Astrocyte of the hippocampus (primary cell): ENCODE results near the gene B4GALNT4.
"Not testable (repeated sequence)": the region's sequence is repeated elsewhere in the genome, so short reads cannot be mapped to it uniquely, and the experiment has no call there.

Source experiments
- DNase-seq: peaks from one replicate; pipeline ENCODE4 v3.0.0; 2011; ENCODE audit warnings: low read depth, low spot score

The B4GALNT4 gene

DNA sequence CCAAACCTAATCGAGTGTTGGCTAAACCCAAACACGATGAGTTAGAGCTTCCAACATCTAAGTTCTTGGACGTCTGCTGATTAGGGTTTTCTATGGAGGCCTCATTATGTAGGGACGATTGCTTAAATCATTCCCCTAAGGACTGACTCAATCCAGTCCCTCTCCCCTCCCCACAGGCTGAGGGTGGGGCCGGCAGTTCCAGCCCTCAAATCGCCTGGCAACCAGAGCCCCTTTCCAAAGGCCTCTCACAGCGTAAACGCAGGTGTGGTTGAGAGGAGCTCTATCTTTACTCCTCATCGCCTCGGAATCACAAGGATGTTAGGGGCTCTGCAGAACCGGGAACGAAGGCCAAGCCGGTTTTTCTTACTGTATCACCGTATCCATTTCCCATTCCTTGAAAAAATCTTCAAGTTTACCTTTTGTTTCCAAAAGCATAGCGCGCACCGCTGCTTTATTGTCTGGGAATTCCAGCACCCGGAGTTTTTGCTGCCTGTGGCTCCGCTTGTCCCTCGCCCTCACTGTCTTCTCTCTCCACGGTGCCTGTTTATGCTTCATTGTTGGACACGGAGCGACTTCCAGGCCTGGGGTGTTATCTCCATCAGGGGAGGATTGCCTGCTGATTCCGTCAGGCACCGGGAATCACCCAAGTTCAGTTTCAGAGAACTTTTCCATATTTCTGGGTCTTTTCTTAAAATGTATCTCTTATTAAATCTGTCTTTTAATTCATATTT is 34.9 kb upstream of the B4GALNT4 start:
- no peak for DNase-seq

DNA sequence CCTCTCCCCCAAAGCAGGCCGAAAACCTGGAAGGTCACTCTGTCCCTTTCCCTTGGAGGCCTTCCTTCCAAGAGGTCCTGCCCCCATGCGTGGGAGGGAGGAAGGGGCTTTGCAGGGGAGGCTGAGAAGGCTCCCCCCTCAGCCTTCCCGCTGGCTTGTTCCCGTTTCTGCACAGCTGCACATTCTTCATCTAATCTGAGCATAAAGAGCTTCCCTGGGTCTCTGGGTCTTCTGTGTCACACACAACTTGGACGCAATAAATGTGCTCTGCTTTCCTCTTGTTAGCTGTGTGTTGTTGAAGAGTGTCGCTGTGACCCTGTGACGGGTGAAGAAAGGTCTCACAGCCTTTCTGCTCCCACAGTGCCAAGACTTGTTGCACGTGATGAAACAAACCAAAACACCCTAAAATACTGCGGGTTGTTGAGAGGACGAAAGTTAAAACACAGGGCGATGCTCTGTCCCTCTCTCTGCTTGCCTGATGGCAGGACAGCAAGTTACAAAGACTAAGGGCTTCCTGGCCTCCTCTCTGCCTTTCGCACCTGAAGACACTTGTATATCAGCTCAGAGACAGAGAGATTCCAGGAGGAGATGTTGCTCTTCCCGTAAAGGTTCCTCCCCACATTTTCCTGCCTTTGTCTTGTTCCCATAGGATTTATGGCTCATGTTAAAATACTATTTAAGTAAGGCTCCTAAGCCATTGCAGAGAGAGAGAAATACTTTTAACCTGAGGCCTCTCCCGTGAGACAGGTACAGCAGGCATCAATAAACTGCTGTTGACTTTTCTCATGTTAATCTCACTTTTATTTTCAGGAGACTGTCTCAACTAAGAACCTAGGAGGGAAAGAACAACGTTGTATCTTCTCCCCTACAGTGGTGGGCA is 33.3 kb upstream of the B4GALNT4 start:
- DNase-seq = peak; percentile 51

DNA sequence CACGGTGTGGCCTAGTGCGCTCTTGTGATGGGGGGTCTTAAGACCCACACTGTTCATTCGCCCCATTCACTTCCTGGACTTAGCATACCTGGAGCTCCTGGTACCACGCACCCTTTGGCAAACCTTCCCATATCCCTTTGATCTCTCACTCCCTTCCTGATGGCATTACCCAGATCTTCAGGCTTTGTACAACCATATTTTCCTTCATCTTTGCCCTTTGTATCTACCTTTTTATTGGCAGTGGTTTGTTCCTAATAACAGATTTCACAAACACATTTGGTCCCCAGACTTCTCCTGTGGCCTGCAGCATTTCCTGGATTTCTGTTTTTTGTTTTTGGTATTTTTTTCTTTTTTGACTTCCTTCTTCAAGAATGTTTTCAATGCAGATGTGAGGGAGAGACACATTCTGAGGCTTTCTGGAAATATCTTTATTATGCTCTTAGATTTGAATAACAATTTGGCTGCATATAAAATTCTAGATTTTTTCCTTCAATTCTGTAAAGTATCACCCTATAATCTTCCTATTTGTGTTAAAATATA is 32.6 kb upstream of the B4GALNT4 start:
- no peak for DNase-seq

DNA sequence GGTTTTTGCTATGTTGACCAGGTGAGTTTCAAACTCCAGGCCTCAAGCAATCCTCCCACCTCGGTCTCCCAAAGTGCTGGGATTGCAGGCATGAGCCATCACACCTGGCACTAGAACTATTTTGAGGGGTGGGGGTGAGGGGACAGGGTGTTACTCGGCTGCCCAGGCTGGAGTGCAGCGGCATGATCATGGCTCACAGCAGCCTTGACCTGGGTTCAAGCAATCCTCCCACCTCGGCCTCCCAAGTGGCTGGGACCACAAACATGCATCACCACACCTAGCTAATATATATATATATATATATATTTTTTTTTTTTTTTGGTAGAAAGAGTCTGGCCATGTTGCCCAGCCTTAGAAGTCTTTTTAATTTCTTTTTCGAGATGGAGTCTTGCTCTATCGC is 31.6 kb upstream of the B4GALNT4 start:
- DNase-seq = no peak

DNA sequence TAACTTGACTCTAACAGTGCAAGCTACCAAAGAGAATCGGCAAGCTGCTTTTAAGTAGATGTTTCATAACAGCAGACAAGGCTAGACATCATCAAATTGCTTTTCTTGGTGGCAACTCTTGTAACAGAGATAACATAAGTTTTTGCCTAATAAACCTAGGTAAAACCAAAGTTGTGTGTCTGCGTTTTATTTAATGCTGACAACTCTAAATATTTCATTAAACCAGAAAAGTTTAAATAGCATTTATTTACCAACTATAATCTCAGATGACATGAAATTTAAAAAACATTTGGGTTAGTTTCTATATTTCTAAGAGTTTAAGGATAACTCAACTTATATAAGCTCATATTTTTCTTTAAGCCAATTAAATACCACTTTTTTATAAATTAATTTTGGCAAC is 29.3 kb upstream of the B4GALNT4 start:
- DNase-seq = no peak

DNA sequence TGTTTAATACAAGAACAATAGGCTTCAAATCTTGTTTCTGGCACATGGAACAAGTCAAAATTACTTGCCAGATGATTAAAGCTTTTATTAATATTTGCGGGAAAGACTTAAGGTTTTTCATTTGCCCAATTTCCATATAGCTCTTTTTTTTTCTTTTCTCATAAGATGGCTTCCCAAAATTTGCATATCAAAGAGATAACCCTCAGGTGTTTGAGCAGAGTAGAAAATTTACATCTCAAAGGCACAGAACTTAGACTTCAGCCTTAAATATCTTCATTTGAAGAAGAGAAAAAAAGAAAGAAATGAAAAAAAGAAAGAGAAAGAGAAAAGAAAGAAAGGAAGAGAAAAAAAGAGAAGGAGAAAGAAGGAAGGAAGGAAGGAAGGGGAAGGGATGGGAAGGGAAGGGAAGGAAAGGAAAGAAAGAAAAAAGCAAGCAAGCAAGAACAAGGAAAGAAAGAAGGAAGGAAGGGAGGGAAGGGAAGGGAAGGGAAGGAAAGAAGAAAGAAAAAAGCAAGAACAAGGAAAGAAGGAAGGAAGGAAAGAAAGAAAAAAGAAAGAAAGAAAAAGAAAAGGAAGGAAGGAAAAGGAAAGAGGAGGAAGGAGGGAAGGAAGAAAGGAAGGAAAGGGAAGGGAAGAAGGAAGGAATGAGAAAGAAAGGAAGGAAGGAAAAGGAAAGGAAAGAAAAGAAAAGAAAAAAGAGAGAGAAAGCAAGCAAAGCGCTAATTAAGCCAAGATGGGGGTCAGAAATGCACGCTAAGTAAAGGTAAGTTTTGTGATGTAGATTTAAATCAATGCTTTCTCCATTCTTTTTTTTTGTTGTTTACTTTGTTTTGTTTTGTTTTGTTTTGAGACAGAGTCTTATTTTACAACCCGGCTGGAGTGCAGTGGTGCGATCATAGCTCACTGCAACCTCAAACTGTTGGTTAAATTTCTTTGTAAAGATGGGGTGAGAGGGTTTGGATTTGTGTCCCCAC is 28.5 kb upstream of the B4GALNT4 start:
- DNase-seq = no peak

DNA sequence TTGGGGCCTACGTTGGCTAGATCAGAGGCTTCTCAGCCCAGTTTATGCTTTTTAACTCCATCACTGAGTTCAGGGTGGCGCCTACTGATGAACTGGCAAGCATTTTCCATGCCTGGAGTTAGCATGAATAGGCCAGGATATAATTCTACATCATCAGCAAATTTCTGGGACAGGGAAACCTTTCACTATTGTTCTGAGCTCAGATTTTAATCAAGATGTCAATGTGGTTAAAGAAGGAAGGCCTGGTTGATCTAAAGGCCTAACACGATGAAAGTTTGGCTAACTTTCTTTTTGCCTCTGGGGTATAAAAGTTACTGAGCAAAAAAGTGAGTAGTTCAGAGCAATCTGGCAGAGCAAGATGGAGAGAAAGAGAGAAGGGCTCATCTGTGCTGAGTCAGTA is 27.0 kb upstream of the B4GALNT4 start:
- DNase-seq = no peak

DNA sequence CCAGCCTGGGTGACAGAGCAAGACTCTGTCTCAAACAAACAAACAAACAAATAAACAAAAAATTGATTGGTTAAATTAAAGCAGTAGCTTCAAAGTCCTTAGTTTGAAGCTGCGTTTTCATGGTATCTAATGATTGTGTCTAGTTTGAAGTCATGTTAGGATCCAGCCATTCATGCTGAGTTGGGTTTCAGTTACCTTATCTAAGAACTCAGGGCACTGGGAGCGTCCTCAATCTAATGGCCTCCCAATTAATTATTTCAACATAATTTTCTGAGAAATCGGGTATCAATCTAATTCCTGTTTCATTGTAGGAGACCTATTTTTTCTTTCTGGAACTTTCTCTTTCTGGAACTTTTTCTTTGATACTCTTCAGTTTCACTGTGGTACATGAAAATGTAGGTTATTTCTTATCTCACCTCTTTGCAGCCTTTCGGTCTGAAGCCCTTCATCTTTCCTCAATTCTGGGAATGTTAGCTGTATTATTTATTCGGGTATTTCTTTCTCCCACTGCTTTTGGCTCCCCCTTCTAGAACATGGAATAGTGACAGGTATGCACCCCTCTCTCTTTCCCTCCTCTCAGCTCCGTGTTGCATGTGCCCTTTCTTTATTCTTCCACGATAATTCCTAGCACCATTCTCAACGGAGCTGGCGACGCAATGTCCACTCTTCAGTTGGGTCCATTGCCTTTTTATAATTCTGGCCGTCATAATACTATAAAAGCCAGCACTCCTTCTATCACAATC is 24.3 kb upstream of the B4GALNT4 start:
- DNase-seq = no peak

DNA sequence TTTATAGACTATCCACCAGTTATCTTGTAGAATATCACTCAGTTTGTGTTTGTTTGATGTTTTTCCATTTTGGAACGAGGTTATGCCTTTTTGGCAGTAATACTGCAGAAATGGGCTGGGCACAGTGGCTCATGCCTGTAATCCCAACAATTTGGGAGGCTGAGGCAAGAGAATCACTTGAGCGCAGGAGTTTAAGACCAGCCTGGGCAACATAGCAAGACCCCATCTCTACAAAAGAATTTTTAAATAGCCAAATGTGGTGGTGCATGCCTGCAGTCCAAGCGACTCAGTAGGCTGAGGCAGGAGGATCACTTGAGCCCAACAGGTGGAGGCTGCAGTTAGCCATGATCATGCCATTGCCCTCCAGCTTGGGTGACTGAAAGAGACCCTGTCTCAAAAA is 22.8 kb upstream of the B4GALNT4 start:
- DNase-seq = no peak

DNA sequence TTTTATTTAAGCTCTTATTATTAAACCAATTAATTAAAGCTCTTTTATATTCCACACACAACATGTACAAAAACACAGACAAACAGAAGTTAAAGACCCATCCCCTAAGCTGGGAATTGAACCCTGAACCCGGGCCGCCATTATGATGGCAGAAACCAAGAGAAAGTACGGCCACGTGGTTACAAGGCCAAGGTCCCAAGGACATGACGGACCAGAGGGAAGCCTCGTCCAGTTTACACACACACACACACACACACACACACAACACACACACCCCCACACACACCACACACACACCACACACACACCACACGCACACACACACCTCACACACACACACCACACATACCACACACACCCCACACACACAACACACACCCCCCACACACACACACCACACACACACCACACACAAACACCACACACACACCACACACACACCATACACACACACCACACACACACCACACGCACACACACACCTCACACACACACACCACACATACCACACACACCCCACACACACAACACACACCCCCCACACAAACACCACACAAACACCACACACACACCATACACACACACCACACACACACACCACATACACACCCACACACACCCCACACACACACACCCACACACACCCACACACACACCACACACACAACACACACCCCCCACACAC is 19.9 kb upstream of the B4GALNT4 start:
- not testable (repeated sequence) for DNase-seq

DNA sequence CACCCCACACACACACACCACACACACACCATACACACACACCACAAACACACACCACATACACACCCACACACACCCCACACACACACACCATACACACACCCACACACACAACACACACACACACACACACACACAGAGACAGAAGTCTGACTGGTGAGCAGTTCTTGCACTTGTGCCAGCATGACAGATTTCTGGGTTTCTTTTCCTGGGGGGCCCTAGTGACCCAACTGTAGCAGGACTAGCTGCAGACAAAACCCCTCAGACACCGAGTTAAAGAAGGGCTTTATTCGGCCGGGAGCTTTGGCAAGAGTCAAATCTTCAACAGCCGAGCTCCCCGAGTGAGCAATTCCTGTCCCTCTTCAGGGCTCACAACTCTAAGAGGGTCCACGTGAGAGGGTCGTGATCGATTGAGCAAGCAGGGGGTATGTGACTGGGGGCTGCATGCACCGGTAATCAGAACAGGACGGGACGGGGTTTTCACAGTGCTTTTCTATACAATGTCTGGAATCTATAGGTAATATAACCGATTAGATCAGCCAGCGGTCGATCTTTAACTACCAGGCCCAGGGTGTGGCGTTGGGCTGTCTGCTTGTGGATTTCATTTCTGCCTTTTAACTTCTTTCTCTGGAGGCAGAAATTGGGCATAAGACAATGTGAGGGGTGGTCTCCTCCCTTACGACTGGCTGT is 19.1 kb upstream of the B4GALNT4 start:
- DNase-seq = not testable (repeated sequence)

DNA sequence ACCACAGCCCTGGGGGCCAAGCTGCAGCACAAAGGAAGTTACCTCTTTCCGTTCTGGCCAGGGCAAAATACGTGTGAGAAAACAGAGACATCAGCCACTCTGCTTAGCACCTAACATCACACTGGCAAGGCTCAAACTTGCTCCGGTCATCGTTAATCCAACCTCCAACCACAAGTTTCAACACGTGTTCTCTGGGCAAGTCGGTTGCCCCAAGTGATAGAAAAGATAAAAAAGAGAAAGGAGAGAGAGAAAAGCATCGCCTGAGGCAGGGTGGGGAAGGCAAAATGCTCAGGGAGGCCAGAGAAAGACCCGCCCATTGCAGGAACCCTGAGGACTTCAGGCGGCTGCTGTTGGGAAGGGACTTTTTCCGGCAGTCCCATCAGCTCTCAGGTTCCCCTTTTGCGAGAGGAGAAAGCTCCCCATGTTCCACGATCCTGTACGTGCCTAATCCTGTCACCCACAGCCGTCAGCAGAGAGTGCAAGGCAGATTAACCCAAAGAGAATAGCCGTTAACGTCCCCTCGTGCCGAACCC is 18.5 kb upstream of the B4GALNT4 start:
- DNase-seq = no peak

DNA sequence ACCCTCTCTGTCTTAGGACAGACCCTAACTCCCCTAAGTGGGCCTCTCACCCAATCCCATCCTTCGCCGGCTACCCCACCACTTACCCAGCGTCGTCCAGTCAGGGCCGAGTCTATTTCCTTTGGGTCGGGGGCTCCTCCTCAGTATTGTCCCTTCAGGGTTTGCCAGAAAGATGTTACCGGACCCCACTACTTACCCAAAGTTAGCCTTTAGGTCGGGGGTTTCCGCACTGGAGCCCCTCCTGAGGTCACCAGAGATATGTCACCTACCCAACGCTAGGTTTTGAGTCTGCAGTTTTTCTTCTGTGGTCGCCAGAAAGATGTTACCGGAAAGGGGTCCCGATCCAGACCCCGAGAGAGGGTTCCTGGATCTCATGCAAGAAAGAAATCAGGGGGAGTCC is 17.9 kb upstream of the B4GALNT4 start:
- DNase-seq = no peak

DNA sequence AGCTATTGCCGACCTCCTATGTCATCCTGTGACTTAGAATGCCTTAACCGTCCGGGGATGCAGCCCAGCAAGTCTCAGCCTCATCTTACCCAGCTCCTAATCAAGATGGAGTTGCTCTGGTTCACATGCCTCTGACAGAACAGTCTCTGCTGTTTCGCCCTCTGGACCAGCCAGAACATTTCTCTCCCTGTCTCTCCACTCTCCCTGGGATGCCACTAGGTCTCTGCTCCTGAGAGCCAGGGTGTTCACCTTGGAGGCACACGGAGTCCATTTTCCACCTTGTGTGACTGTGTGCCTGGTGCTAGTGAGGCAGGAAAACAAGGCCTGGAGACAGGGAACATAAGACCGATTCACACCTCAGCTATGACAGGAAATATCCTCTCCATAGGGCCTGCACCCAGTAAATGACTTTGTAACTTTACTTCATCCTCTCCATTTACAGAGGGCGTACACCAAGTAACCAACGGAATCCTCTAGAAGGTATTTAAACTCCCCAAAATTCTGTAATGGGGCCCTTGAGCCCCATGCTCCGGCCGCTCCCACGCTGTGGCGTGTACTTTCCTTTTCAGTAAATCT is 16.8 kb upstream of the B4GALNT4 start:
- DNase-seq = no peak

DNA sequence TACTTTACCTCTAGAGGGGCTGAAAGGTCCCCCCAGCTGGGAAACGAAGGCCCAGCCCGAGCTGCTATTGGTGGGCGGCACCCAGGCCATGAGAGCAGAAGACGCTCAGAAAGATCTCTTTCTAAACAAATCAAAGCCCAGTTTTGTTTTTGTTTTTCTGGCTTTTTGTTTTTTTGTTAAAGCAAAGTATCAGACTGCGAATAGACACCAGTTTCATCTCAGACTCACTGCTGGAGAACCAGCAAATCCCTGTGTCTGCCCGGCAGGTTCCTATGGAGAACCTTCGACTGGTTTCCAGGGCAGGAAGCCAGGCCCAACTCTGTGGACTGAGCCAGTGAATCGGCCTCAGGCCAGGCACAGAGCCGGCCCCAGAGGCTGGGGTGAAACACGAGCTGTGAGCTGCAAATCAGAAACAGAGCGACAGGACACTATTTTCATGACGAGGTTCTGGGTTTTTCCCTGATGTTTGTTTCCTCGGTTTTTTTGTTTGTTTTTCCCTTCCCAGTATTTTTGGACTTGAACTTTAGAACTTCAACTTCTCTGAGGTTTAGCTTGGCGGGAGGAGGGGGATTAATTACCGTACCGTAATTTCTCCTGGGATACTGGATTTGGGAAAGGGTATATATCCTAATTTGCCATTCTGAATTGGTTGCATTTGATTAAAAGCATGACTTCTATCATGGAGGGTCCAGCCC is 16.0 kb upstream of the B4GALNT4 start:
- peak; percentile 86 for DNase-seq

DNA sequence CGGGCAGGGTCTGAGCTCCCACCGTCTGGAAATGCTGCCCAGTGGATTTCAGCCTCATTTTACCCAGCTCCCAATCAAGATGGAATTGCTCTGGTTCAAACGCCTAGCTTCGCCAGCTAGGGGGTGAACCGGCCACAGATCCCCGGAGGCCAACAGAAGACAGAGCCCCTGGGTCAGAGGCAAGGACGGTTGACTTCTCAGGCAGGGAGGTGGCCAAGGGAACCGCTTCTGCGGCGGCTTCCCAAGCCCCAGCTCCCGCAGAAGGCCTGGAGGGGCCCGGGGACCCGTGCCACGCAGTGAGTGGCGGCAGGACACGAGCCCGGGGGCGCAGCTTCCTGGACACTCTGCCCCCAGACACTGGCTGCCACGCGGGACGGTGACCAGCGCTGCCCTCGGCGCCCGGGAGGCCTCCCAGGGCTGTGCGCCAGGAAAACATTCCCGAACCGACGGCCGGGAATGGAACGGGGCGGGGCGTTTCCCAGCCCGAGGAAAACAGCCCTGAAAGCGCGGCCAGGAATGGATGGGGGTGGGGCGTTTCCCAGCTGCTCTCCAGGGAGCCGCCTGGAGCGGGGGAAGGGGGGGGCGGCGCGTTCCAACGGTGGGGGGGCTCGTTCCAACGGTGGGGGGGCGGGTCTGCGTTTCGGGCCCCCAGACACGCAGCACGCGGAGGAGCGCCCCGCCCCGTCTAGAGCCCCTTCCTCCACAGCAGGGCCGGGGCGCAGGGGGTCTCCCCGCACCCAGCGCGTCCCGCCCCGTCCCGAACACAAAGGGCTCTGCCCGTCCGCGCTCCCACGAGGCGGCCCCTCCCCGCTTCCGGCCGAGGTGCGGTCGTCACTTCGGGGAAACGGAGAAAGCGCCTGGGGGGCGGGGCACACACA is 13.5 kb upstream of the B4GALNT4 start:
- peak; percentile 99 for DNase-seq

DNA sequence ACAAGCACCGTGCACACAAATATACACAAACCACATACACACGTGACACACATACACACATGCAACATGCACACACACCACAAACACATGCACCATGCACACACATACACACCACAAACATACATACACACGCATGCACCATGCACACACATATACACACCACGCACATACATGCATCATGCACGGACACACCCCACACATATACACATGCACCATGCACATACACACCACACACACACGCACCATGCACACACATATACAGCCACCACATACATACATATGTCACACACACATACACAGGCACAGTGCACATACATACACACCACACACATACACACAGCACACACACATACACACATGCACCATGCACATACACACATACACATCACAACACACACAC is 12.7 kb upstream of the B4GALNT4 start:
- DNase-seq = no peak
